ENCODE data around the gene SLC10A7. TPM values are rescaled to one million over a fixed set of nuclear protein-coding genes. Genes with fewer than 3 reads are reported as not detected.

The SLC10A7 gene
- total RNA-seq, 1 donor from 2014 or later: 10.5 TPM

- Mint-ChIP-seq H3K4me3 (ENCODE audit: unreplicated experiment) (no peak overlapping the region), H3K36me3 (ENCODE audit: unreplicated experiment) (peaks cover 3% of the 10 kb centered on the region), H3K9me3 (ENCODE audit: unreplicated experiment) (peaks cover 4% of the 10 kb centered on the region), H3K27me3 (ENCODE audit: unreplicated experiment) (no peaks in the 10 kb centered on the region), H3K4me1 (ENCODE audit: unreplicated experiment) (peaks cover 10% of the 10 kb centered on the region), H3K27ac (ENCODE audit: unreplicated experiment) (no peak overlapping the region)
- no peak for TF ChIP-seq CTCF (IDR thresholded peaks at IDR 0.05)
- no peak for DNase-seq (ENCODE audit: extremely low spot score, unreplicated experiment)
These were observed 44.7 kb downstream of the SLC10A7 start for GRCh38 chr4:146477054-146477453.

- H3K27ac Mint-ChIP-seq (ENCODE audit: unreplicated experiment): no peak overlapping the region
- H3K4me3 Mint-ChIP-seq (ENCODE audit: unreplicated experiment): no peak overlapping the region
- TF ChIP-seq CTCF (IDR thresholded peaks at IDR 0.05): no peak
These were observed 49.3 kb downstream of the SLC10A7 start for GRCh38 chr4:146472404-146472803.

GRCh38 chr4:146470604-146471003, 51.1 kb downstream of the SLC10A7 start:
- Mint-ChIP-seq H3K27me3 (ENCODE audit: unreplicated experiment) (no peaks in the 10 kb centered on the region), H3K27ac (ENCODE audit: unreplicated experiment) (no peak overlapping the region), H3K4me3 (ENCODE audit: unreplicated experiment) (no peak overlapping the region), H3K9me3 (ENCODE audit: unreplicated experiment) (no peaks in the 10 kb centered on the region), H3K4me1 (ENCODE audit: unreplicated experiment) (peaks cover 6% of the 10 kb centered on the region), H3K36me3 (ENCODE audit: unreplicated experiment) (peaks cover 2% of the 10 kb centered on the region)
- TF ChIP-seq CTCF (IDR thresholded peaks at IDR 0.05): no peak
- no peak for DNase-seq (ENCODE audit: extremely low spot score, unreplicated experiment)

More at GRCh38 chr4:146472404-146472803, 49.3 kb downstream of the SLC10A7 start:
- H3K27me3 Mint-ChIP-seq (ENCODE audit: unreplicated experiment): no peaks in the 10 kb centered on the region
- H3K4me1 Mint-ChIP-seq (ENCODE audit: unreplicated experiment): peaks cover 8% of the 10 kb centered on the region
- H3K9me3 Mint-ChIP-seq (ENCODE audit: unreplicated experiment): no peaks in the 10 kb centered on the region
- H3K36me3 Mint-ChIP-seq (ENCODE audit: unreplicated experiment): peaks cover 2% of the 10 kb centered on the region
- no peak for DNase-seq (ENCODE audit: extremely low spot score, unreplicated experiment)

- H3K4me3 Mint-ChIP-seq (ENCODE audit: unreplicated experiment): no peak overlapping the region
- H3K36me3 Mint-ChIP-seq (ENCODE audit: unreplicated experiment): peaks cover 2% of the 10 kb centered on the region
- no peaks in the 10 kb centered on the region for H3K9me3 Mint-ChIP-seq (ENCODE audit: unreplicated experiment)
- H3K27ac Mint-ChIP-seq (ENCODE audit: unreplicated experiment): no peak overlapping the region
- TF ChIP-seq CTCF (IDR thresholded peaks at IDR 0.05): no peak
- no peaks in the 10 kb centered on the region for H3K27me3 Mint-ChIP-seq (ENCODE audit: unreplicated experiment)
- H3K4me1 Mint-ChIP-seq (ENCODE audit: unreplicated experiment): peaks cover 6% of the 10 kb centered on the region
- no peak for DNase-seq (ENCODE audit: extremely low spot score, unreplicated experiment)
These were observed 52.7 kb downstream of the SLC10A7 start for GRCh38 chr4:146469022-146469421.

GRCh38 chr4:146465628-146466027, 56.1 kb downstream of the SLC10A7 start:
- TF ChIP-seq CTCF (IDR thresholded peaks at IDR 0.05): no peak
- Mint-ChIP-seq H3K36me3 (ENCODE audit: unreplicated experiment) (peaks cover 2% of the 10 kb centered on the region), H3K9me3 (ENCODE audit: unreplicated experiment) (no peaks in the 10 kb centered on the region), H3K27ac (ENCODE audit: unreplicated experiment) (no peak overlapping the region), H3K4me3 (ENCODE audit: unreplicated experiment) (no peak overlapping the region), H3K27me3 (ENCODE audit: unreplicated experiment) (no peaks in the 10 kb centered on the region), H3K4me1 (ENCODE audit: unreplicated experiment) (no peaks in the 10 kb centered on the region)
- DNase-seq (ENCODE audit: extremely low spot score, unreplicated experiment): no peak
